A375 (cell line): ENCODE results near the gene INSYN2B. TPM values are rescaled to one million over a fixed set of nuclear protein-coding genes. Genes with fewer than 3 reads are reported as not detected.

Experiments used
- small RNA-seq: library from RNA; depleted of rRNA; stranded (forward); fragments of <200 nt; gene quantifications from one replicate; pipeline ENCODE3, GENCODE V24; 2014
- total RNA-seq: library from RNA; depleted of rRNA; stranded (reverse); fragments of >200 nt; shearing (Covaris generic); gene quantifications from 2 replicates; pipeline ENCODE4 v1.2.3, GENCODE V29; 2014; rRNA removed

INSYN2B gene
- 0.53 and 1.2 TPM in 2 replicates for total RNA-seq

DNA sequence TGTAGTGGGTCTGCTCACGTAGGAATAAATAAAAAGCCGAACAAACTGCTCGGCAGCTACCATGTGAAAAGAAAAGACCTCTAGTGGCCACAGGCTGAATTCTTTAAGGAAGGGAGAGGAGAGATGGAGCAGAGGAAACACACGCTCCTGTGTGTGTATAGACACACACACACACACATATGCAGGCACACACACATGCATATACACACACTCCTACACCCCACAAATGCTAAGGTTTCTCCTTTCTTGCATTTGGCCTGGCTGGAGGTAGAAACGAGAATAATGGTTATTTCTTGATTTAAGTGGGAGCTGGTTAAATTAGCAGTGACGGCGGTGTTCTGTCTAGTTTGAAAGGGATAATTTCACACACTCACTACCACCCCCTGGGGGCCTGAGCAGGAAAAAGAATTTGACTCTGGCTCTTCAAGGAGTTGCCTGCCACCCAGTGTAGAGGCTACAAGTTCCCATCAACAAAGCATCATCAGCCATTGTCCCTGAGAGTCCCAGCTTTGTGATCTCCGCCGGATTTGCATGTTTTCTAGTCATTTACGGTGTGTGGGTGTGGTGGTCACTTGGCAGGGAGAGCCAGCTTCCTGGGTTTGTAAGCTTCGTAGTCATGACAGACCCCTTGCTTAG lies at the start of gene INSYN2B:
INSYN2B (minus strand) TSS at position 78 of the 636 bp plus-strand sequence. CDS start 96,597 bp downstream, outside the sequence.

Small RNA genes lying within 50 kb of the gene (small RNA-seq; reads per million reads assigned to genes)
- not detected for gene MIR378E

Other genes starting within 250 kb of the INSYN2B start
- gene FOXI1, start 125.4 kb upstream of the INSYN2B start, total RNA-seq: not detected in 2 replicates